ENCODE results near the gene SLC5A10.
"Not testable (repeated sequence)": the region's sequence is repeated elsewhere in the genome, so short reads cannot be mapped to it uniquely, and the experiment has no call there.

SLC5A10 gene

GRCh38 chr17:19021011-19021621, 69.2 kb downstream of the SLC5A10 start:
- not testable (repeated sequence) for DNase-seq

- no peak for DNase-seq
Measured at GRCh38 chr17:19021622-19022083, 69.7 kb downstream of the SLC5A10 start.

GRCh38 chr17:19022128-19022527, 70.2 kb downstream of the SLC5A10 start:
- no peak for DNase-seq

GRCh38 chr17:19022747-19023146, 70.8 kb downstream of the SLC5A10 start:
- no peak for DNase-seq

GRCh38 chr17:19023209-19023999, 71.4 kb downstream of the SLC5A10 start:
- no peak for DNase-seq

- DNase-seq = no peak
Measured at GRCh38 chr17:19024101-19025078, 72.4 kb downstream of the SLC5A10 start.

- not testable (repeated sequence) for DNase-seq
Measured at GRCh38 chr17:19028671-19029070, 76.7 kb downstream of the SLC5A10 start.

- DNase-seq = not testable (repeated sequence)
Measured at GRCh38 chr17:19029740-19030139, 77.8 kb downstream of the SLC5A10 start.

GRCh38 chr17:19030771-19031449, 78.9 kb downstream of the SLC5A10 start:
- DNase-seq = not testable (repeated sequence)

- DNase-seq = not testable (repeated sequence)
Measured at GRCh38 chr17:19031729-19032128, 79.8 kb downstream of the SLC5A10 start.

GRCh38 chr17:19032377-19032988, 80.5 kb downstream of the SLC5A10 start:
- DNase-seq = not testable (repeated sequence)

GRCh38 chr17:19036186-19036585, 84.2 kb downstream of the SLC5A10 start:
- not testable (repeated sequence) for DNase-seq

- DNase-seq = not testable (repeated sequence)
Measured at GRCh38 chr17:19037547-19037946, 85.6 kb downstream of the SLC5A10 start.

GRCh38 chr17:19038007-19038406, 86.0 kb downstream of the SLC5A10 start:
- DNase-seq = not testable (repeated sequence)

GRCh38 chr17:19038730-19039129, 86.8 kb downstream of the SLC5A10 start:
- DNase-seq = not testable (repeated sequence)

- not testable (repeated sequence) for DNase-seq
Measured at GRCh38 chr17:19040350-19040749, 88.4 kb downstream of the SLC5A10 start.

GRCh38 chr17:19041871-19042270, 89.9 kb downstream of the SLC5A10 start:
- DNase-seq = not testable (repeated sequence)

GRCh38 chr17:19042369-19042768, 90.4 kb downstream of the SLC5A10 start:
- not testable (repeated sequence) for DNase-seq

GRCh38 chr17:19043032-19043431, 91.1 kb downstream of the SLC5A10 start:
- not testable (repeated sequence) for DNase-seq

- not testable (repeated sequence) for DNase-seq
Measured at GRCh38 chr17:19044643-19045042, 92.7 kb downstream of the SLC5A10 start.

- not testable (repeated sequence) for DNase-seq
Measured at GRCh38 chr17:19046782-19047375, 94.9 kb downstream of the SLC5A10 start, which contains the start of gene GRAP. Gene GRAP, minus strand, starts transcription at chr17:19046957. Its CDS starts 31 bp downstream, at chr17:19046926.
